Tibial artery (tissue), 4 donors: ENCODE measurements around the gene DEAF1.

Experiments used
- DNase-seq, 2 donors: peaks; one replicate each; pipeline ENCODE4 v3.0.0-alpha.2; 2019
- H3K27ac ChIP-seq, 2 donors: fragments of 200-600 bp; sonication (generic) in 1 of 2; 1 replicate in 1 of 2; 2 replicates in 1 of 2; pipeline ENCODE4 v1.5.1; 2018 to 2019; ENCODE audit warnings: mild to moderate bottlenecking in 1 of 2
- H3K27me3 ChIP-seq, 2 donors: fragments of 200-600 bp; sonication (generic) in 1 of 2; one replicate each; pipeline versions ENCODE4 v1.5.1 to v1.6.0; 2016 to 2019
- H3K36me3 ChIP-seq, 3 donors: fragments of 200-600 bp; sonication (generic) in 2 of 3; one replicate each; pipeline ENCODE4 v1.5.1; 2016 to 2019; ENCODE audit warnings: mild to moderate bottlenecking in 2 of 3
- H3K4me1 ChIP-seq, 4 donors: fragments of 200-600 bp; sonication (generic) in 2 of 4; 1 replicate in 3 of 4; 2 replicates in 1 of 4; pipeline ENCODE4 v1.5.1; 2016 to 2019
- H3K4me3 ChIP-seq, 2 donors: fragments of 200-600 bp; sonication (generic) in 1 of 2; 1 replicate in 1 of 2; 2 replicates in 1 of 2; pipeline ENCODE4 v1.5.1; 2018 to 2019; ENCODE audit warnings: mild to moderate bottlenecking in 2 of 2
- H3K9me3 ChIP-seq, 3 donors: fragments of 200-600 bp; sonication (generic) in 1 of 3; one replicate each; pipeline ENCODE4 v1.5.1; 2016 to 2019
- intact Hi-C: fragments of 100-400 bp; cut with DNase I; formaldehyde crosslinking; loops from one replicate; pipeline ENCODE4 v1.15.0; 2023; ENCODE audit warnings: low total_unique reads
- TF ChIP-seq, protein P1 (sequence below), 2 experiments: fragments of 200-600 bp in 1 of 2; fragments of 450-650 bp in 1 of 2; IDR thresholded peaks; one replicate each; pipeline ENCODE4 v1.5.1; 2017 to 2019; ENCODE audit warnings: antibody characterized with exemption in 2 of 2, mild to moderate bottlenecking in 1 of 2, moderate library complexity in 1 of 2

Gene DEAF1

DNA sequence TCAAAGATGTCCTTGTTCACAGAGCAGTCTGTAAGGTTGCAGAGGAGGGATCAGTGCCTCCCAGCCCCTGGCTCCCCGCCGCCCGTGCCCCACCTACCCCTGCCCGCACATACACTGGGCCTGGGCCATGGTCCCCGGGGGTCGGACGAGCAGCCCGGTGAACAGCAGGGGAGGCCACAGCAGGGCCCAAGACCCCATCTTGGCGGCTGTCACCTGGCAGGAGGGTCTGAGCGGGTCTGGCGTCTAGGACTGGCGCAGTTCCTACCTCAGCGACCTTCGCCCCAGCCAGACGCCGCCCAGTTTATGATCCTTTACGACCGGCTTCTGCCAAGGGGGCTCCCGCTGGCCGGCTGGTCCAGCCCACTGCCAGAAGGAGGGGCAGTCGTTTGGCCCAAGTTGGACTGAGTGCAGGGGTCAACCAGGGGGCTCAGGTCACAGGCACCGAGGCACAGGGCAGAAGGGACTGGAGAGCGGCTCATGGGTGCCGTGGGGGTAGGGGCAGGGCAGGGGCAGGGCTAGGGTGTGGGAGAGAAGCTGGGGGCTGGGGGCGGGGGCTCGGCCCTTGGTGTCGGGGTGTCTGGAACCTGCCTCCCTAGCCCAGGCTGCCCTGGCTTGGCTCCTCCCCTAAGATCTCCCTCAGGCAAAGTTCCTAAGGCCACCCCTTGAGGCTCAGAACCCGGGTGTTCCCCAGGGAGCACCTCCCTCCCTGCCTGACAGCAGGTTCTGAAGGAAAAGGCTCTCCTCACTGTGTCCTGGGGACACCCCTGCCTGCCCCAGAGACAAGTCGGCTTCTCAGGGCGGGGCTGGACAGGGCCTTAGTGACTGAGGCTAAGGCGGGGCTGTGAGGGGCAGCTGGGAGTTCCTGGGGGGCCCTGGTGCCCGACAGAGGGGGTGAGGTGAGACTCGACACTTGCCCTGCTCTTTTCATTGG, 70.1 kb downstream of the DEAF1 start, which contains the start of gene CDHR5:
Gene CDHR5, minus strand, starts transcription at position 251 of the 931 bp plus-strand sequence. Its CDS starts 53 bp downstream, at position 198.
- Histone ChIP-seq H3K4me3 (no peak within 1 kb of the TSS), H3K4me1 (peaks cover 0 to 7% (median 3%) of the 10 kb centered on the region in 4 donors), H3K36me3 (peaks cover 0 to 35% (median 0%) of the 10 kb centered on the region in 3 donors), H3K9me3 (no peaks in the 10 kb centered on the region), H3K27ac (no peak within 1 kb of the TSS), H3K27me3 (peaks cover 0 to 5% of the 10 kb centered on the region in 2 donors)
- TF ChIP-seq, protein P1, sequence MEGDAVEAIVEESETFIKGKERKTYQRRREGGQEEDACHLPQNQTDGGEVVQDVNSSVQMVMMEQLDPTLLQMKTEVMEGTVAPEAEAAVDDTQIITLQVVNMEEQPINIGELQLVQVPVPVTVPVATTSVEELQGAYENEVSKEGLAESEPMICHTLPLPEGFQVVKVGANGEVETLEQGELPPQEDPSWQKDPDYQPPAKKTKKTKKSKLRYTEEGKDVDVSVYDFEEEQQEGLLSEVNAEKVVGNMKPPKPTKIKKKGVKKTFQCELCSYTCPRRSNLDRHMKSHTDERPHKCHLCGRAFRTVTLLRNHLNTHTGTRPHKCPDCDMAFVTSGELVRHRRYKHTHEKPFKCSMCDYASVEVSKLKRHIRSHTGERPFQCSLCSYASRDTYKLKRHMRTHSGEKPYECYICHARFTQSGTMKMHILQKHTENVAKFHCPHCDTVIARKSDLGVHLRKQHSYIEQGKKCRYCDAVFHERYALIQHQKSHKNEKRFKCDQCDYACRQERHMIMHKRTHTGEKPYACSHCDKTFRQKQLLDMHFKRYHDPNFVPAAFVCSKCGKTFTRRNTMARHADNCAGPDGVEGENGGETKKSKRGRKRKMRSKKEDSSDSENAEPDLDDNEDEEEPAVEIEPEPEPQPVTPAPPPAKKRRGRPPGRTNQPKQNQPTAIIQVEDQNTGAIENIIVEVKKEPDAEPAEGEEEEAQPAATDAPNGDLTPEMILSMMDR (IDR thresholded peaks at IDR 0.05): no peak
- intact Hi-C loops: no loop called here
- no peak for DNase-seq

DNA sequence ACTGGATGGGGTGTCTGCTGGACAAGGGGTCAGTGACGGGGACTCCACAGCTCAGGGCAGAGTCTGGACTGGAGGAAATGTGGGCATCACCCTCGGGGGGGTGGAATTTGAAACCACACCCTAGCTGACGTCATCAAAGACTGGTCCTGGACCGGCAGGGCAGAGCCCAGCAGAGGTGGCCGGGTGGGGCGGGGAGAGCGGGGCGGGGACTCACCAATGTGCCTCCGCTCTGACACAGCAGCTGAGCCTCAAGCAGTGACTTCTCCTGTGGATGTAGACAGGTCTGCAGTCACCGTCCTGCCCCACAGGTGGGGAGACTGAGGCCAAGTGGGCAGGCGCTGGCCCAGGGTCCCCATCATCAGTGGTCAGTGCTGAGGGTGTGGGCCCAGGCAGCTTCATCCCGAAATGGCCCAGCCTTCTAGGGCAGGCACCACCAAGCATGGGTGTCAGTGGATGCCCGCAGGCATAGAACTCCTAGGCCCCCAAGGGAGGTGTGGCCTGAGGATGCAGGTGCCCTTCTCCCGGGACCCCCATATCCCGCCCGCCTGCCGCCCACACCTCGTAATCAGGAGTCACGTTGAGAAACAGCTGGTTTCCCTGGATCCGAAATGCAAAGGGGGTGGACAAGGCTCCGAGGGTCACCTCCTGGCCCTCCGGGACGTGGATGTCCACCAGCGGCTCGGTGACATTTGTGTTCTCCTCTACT, 70.9 kb downstream of the DEAF1 start:
- peaks cover 0 to 5% of the 10 kb centered on the region in 2 donors for H3K27me3 ChIP-seq
- H3K27ac ChIP-seq: no peak overlapping the region
- DNase-seq: peak in 1 of 2 donors; percentile 64
- peaks cover 0 to 35% (median 0%) of the 10 kb centered on the region in 3 donors for H3K36me3 ChIP-seq
- TF ChIP-seq, protein P1 (IDR thresholded peaks at IDR 0.05): no peak
- H3K4me1 ChIP-seq: peaks cover 0 to 7% (median 3%) of the 10 kb centered on the region in 4 donors
- intact Hi-C loops: no loop called here
- no peaks in the 10 kb centered on the region for H3K9me3 ChIP-seq
- H3K4me3 ChIP-seq: no peak overlapping the region

DNA sequence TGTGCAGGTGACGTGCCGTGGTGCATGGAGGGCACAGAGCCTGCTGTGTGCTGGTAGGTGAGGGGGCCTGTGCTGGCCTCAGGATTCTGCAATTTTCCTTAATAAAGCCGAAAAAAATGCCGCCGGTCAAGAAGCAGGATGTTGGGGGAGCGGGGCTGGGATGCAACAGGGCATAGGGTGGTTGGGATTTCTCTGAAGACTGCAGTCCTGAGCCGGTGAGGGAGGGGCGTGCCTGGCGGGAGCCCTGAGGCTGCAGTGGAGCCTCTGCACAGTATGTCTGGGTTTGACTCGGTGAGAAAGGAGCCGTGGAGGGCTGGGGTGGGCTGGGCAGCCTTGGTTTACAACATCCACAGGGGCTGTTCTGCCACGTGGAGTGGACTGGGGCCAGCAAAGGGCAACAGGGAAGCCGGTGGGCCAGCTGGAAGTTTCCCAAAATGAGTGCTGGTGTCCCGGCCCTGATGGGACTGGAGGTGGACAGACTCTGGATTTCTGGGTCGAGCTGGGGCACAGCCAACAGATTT, 71.6 kb downstream of the DEAF1 start:
- H3K27me3 ChIP-seq: peaks cover 0 to 5% of the 10 kb centered on the region in 2 donors
- intact Hi-C loops: no loop called here
- no peak overlapping the region for H3K4me3 ChIP-seq
- H3K9me3 ChIP-seq: no peaks in the 10 kb centered on the region
- peaks cover 0 to 40% (median 0%) of the 10 kb centered on the region in 3 donors for H3K36me3 ChIP-seq
- H3K4me1 ChIP-seq: peaks cover 0 to 7% (median 2%) of the 10 kb centered on the region in 4 donors
- no peak for DNase-seq
- TF ChIP-seq, protein P1 (IDR thresholded peaks at IDR 0.05): no peak
- no peak overlapping the region for H3K27ac ChIP-seq

DNA sequence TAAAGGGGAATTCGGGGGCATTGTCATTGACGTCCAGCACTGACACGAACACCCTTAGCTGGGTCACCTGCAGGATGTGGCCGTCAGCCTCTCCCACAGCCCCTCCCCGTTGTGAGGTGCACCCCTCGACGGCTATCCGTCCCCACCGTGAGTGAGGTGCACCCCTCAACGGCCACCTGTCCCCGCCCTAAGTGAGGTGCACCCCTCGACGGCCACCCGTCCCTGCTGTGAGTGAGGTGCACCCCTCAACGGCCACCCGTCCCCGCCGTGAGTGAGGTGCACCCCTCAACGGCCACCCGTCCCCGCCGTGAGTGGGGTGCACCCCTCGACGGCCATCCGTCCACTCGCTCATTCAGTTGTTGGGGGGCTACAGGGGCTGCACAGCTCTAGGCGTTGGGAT, 73.2 kb downstream of the DEAF1 start:
- DNase-seq: no peak
- Histone ChIP-seq H3K4me3 (no peak overlapping the region), H3K36me3 (peaks cover 0 to 46% (median 5%) of the 10 kb centered on the region in 3 donors), H3K27me3 (peaks cover 0 to 5% of the 10 kb centered on the region in 2 donors), H3K27ac (no peak overlapping the region), H3K4me1 (peaks cover 0 to 7% (median 1%) of the 10 kb centered on the region in 4 donors), H3K9me3 (no peaks in the 10 kb centered on the region)
- TF ChIP-seq, protein P1 (IDR thresholded peaks at IDR 0.05): no peak
- intact Hi-C loops: no loop called here
